ENCODE data around the gene MIF4GD. TPM values are rescaled to one million over a fixed set of nuclear protein-coding genes. Genes with fewer than 3 reads are reported as not detected.

Gene MIF4GD
- total and polyA plus RNA-seq, 9 of the 15 experiments (the other 6 are each of a cell fraction or from before 2014, with no cell fraction given), result 11.8 to 63.8 (median 28.1) TPM

DNA sequence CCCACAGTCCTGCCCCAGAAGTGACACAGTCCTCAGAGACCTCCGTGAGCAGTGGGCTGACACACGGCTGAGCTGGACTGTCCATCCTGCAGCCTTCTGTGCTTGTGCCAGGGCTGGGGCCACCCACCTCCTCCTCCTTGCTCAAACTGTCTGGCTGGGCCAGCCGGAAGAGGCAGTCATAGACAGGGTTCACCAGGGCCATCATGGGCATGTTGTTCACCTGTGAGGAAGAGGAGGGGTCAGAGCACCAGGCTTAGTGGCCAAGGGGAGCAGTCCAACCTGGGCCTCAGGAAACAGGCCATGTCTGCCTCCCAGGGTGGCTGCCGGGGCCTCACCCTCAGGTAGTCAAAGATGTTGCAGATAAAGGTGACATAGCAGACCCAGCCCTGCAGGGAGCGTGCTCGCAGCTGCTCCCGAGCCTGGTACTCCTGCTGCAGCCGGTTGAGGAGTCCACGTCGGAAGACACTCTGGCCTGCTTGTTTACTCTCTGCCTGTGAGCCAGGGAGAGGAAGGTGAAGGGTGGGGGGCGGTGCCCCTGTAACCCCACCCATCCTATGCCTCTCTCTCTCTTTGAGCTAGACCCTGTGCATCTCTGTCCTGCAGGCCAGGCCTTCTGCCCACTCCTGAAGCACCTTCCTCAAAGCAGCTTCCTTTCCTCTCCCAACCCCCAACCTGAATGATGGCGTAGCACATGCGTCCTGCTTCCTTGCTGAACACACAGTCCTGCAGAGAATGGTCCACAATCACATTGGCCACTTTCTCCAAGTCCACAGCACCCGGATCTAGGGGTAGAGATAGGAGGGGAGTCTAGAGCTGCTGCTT is 3.4 kb downstream of the MIF4GD start (continued):
- TF ChIP-seq, protein P1, sequence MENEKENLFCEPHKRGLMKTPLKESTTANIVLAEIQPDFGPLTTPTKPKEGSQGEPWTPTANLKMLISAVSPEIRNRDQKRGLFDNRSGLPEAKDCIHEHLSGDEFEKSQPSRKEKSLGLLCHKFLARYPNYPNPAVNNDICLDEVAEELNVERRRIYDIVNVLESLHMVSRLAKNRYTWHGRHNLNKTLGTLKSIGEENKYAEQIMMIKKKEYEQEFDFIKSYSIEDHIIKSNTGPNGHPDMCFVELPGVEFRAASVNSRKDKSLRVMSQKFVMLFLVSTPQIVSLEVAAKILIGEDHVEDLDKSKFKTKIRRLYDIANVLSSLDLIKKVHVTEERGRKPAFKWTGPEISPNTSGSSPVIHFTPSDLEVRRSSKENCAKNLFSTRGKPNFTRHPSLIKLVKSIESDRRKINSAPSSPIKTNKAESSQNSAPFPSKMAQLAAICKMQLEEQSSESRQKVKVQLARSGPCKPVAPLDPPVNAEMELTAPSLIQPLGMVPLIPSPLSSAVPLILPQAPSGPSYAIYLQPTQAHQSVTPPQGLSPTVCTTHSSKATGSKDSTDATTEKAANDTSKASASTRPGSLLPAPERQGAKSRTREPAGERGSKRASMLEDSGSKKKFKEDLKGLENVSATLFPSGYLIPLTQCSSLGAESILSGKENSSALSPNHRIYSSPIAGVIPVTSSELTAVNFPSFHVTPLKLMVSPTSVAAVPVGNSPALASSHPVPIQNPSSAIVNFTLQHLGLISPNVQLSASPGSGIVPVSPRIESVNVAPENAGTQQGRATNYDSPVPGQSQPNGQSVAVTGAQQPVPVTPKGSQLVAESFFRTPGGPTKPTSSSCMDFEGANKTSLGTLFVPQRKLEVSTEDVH (IDR thresholded peaks at IDR 0.05; ENCODE audit: low read depth, partially characterized antibody), result no peak
- TF ChIP-seq, protein P2, sequence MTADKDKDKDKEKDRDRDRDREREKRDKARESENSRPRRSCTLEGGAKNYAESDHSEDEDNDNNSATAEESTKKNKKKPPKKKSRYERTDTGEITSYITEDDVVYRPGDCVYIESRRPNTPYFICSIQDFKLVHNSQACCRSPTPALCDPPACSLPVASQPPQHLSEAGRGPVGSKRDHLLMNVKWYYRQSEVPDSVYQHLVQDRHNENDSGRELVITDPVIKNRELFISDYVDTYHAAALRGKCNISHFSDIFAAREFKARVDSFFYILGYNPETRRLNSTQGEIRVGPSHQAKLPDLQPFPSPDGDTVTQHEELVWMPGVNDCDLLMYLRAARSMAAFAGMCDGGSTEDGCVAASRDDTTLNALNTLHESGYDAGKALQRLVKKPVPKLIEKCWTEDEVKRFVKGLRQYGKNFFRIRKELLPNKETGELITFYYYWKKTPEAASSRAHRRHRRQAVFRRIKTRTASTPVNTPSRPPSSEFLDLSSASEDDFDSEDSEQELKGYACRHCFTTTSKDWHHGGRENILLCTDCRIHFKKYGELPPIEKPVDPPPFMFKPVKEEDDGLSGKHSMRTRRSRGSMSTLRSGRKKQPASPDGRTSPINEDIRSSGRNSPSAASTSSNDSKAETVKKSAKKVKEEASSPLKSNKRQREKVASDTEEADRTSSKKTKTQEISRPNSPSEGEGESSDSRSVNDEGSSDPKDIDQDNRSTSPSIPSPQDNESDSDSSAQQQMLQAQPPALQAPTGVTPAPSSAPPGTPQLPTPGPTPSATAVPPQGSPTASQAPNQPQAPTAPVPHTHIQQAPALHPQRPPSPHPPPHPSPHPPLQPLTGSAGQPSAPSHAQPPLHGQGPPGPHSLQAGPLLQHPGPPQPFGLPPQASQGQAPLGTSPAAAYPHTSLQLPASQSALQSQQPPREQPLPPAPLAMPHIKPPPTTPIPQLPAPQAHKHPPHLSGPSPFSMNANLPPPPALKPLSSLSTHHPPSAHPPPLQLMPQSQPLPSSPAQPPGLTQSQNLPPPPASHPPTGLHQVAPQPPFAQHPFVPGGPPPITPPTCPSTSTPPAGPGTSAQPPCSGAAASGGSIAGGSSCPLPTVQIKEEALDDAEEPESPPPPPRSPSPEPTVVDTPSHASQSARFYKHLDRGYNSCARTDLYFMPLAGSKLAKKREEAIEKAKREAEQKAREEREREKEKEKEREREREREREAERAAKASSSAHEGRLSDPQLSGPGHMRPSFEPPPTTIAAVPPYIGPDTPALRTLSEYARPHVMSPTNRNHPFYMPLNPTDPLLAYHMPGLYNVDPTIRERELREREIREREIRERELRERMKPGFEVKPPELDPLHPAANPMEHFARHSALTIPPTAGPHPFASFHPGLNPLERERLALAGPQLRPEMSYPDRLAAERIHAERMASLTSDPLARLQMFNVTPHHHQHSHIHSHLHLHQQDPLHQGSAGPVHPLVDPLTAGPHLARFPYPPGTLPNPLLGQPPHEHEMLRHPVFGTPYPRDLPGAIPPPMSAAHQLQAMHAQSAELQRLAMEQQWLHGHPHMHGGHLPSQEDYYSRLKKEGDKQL (CRISPR knock-in tag; IDR thresholded peaks at IDR 0.05; ENCODE audit: borderline replicate concordance), result no peak
- TF ChIP-seq PCBP1 (IDR thresholded peaks at IDR 0.05; ENCODE audit: low read depth, low read length, poor library complexity, severe bottlenecking) (no peak), PHF20 (IDR thresholded peaks at IDR 0.05; ENCODE audit: partially characterized antibody) (no peak), ETV5 (CRISPR knock-in tag; IDR thresholded peaks at IDR 0.05; ENCODE audit: low read depth) (peak; percentile 25; the same call in 1 of the 2 replicates), ATF7 (IDR thresholded peaks at IDR 0.05) (peak; percentile 37; the same call in 1 of the 2 replicates), THRAP3 (IDR thresholded peaks at IDR 0.05; ENCODE audit: borderline replicate concordance) (no peak)
- TF ChIP-seq, protein P3, sequence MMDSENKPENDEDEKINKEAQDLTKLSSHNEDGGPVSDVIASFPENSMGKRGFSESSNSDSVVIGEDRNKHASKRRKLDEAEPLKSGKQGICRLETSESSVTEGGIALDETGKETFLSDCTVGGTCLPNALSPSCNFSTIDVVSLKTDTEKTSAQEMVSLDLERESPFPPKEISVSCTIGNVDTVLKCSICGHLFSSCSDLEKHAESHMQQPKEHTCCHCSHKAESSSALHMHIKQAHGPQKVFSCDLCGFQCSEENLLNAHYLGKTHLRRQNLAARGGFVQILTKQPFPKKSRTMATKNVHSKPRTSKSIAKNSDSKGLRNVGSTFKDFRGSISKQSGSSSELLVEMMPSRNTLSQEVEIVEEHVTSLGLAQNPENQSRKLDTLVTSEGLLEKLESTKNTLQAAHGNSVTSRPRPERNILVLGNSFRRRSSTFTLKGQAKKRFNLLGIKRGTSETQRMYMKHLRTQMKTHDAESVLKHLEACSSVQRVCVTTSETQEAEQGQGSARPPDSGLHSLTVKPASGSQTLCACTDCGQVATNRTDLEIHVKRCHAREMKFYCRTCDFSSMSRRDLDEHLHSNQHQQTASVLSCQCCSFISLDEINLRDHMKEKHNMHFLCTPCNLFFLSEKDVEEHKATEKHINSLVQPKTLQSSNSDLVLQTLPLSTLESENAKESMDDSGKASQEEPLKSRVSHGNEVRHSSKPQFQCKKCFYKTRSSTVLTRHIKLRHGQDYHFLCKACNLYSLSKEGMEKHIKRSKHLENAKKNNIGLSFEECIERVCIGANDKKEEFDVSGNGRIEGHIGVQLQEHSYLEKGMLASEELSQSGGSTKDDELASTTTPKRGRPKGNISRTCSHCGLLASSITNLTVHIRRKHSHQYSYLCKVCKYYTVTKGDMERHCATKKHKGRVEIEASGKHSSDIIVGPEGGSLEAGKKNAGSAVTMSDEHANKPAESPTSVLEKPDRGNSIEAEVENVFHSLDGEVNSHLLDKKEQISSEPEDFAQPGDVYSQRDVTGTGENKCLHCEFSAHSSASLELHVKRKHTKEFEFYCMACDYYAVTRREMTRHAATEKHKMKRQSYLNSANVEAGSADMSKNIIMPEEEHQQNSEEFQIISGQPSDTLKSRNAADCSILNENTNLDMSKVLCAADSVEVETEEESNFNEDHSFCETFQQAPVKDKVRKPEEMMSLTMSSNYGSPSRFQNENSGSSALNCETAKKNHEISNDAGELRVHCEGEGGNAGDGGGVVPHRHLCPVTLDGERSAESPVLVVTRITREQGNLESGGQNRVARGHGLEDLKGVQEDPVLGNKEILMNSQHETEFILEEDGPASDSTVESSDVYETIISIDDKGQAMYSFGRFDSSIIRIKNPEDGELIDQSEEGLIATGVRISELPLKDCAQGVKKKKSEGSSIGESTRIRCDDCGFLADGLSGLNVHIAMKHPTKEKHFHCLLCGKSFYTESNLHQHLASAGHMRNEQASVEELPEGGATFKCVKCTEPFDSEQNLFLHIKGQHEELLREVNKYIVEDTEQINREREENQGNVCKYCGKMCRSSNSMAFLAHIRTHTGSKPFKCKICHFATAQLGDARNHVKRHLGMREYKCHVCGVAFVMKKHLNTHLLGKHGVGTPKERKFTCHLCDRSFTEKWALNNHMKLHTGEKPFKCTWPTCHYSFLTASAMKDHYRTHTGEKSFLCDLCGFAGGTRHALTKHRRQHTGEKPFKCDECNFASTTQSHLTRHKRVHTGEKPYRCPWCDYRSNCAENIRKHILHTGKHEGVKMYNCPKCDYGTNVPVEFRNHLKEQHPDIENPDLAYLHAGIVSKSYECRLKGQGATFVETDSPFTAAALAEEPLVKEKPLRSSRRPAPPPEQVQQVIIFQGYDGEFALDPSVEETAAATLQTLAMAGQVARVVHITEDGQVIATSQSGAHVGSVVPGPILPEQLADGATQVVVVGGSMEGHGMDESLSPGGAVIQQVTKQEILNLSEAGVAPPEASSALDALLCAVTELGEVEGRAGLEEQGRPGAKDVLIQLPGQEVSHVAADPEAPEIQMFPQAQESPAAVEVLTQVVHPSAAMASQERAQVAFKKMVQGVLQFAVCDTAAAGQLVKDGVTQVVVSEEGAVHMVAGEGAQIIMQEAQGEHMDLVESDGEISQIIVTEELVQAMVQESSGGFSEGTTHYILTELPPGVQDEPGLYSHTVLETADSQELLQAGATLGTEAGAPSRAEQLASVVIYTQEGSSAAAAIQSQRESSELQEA (IDR thresholded peaks at IDR 0.05; ENCODE audit: low read depth), result no peak

All from K562 (cell line).